ENCODE results near the gene PAK6. TPM values are rescaled to one million over a fixed set of nuclear protein-coding genes. Genes with fewer than 3 reads are reported as not detected.

The PAK6 gene
- total RNA-seq, 1 donor from 2014 or later, result 13.2 TPM

DNA sequence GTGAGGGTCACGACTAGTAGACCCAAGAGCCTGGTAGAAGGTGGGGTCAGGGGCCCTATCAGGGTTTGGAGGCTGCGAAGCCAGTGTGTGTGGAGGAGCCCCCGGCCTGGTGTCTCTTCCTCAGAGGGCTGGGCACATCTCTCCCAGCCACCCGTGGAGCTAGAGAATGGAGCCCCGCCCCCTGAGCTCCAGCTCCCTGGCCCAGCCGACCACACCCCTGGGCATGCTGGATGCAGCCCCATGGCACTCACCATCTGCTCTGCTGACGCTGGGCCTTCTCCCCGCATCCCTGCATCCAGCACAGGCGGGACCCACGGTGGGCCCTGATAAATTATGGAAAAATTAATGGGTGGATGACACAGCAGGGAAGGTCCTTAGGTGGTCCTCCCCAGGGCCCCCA lies 26.5 kb downstream of the PAK6 start:
- Mint-ChIP-seq H3K27ac (no peak overlapping the region), H3K4me3 (ENCODE audit: low read depth) (no peak overlapping the region), H3K27me3 (no peaks in the 10 kb centered on the region), H3K4me1 (ENCODE audit: low read depth) (no peaks in the 10 kb centered on the region), H3K36me3 (ENCODE audit: insufficient read depth) (peaks cover 5% of the 10 kb centered on the region), H3K9me3 (ENCODE audit: low read depth) (no peaks in the 10 kb centered on the region)
- DNase-seq (ENCODE audit: low spot score, unreplicated experiment), result no peak
- TF ChIP-seq, protein P1, sequence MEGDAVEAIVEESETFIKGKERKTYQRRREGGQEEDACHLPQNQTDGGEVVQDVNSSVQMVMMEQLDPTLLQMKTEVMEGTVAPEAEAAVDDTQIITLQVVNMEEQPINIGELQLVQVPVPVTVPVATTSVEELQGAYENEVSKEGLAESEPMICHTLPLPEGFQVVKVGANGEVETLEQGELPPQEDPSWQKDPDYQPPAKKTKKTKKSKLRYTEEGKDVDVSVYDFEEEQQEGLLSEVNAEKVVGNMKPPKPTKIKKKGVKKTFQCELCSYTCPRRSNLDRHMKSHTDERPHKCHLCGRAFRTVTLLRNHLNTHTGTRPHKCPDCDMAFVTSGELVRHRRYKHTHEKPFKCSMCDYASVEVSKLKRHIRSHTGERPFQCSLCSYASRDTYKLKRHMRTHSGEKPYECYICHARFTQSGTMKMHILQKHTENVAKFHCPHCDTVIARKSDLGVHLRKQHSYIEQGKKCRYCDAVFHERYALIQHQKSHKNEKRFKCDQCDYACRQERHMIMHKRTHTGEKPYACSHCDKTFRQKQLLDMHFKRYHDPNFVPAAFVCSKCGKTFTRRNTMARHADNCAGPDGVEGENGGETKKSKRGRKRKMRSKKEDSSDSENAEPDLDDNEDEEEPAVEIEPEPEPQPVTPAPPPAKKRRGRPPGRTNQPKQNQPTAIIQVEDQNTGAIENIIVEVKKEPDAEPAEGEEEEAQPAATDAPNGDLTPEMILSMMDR (IDR thresholded peaks at IDR 0.05; ENCODE audit: unreplicated experiment), result no peak

DNA sequence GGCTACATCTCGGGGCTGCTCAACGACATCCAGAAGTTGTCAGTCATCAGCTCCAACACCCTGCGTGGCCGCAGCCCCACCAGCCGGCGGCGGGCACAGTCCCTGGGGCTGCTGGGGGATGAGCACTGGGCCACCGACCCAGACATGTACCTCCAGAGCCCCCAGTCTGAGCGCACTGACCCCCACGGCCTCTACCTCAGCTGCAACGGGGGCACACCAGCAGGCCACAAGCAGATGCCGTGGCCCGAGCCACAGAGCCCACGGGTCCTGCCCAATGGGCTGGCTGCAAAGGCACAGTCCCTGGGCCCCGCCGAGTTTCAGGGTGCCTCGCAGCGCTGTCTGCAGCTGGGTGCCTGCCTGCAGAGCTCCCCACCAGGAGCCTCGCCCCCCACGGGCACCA lies 27.0 kb downstream of the PAK6 start:
- Mint-ChIP-seq H3K27ac (no peak overlapping the region), H3K9me3 (ENCODE audit: low read depth) (no peaks in the 10 kb centered on the region), H3K36me3 (ENCODE audit: insufficient read depth) (peaks cover 5% of the 10 kb centered on the region)

DNA sequence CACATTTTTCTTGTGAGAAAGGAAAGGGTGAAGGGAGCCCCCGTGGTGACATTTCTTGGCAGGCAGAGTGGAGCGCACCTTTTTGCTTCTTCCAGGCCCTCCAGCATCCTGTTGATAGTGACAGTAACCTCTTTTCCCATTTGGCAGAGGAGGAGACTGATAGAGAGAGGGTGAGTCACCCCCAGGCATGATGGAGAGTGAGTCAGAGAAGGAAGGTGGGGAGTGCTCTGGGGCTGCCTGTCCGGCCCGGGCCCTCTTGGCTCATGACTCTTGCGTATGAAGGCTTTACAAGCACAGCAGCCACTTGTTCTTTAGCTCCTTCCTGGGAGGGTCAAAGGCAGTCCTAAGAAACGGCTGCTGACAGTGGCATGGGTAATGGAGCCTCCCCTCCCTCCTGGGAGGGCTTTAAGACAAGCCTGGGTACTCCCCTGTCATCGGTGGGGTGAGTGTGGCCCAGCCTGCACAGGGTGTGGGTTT lies 28.0 kb downstream of the PAK6 start:
- H3K27ac Mint-ChIP-seq, result no peak overlapping the region

More for the DNA sequence above, 27.0 kb downstream of the PAK6 start:
- DNase-seq (ENCODE audit: low spot score, unreplicated experiment), result no peak
- H3K4me3 Mint-ChIP-seq (ENCODE audit: low read depth), result no peak overlapping the region
- no peaks in the 10 kb centered on the region for H3K4me1 Mint-ChIP-seq (ENCODE audit: low read depth)
- no peaks in the 10 kb centered on the region for H3K27me3 Mint-ChIP-seq
- TF ChIP-seq, protein P1 (IDR thresholded peaks at IDR 0.05; ENCODE audit: unreplicated experiment), result no peak

DNA sequence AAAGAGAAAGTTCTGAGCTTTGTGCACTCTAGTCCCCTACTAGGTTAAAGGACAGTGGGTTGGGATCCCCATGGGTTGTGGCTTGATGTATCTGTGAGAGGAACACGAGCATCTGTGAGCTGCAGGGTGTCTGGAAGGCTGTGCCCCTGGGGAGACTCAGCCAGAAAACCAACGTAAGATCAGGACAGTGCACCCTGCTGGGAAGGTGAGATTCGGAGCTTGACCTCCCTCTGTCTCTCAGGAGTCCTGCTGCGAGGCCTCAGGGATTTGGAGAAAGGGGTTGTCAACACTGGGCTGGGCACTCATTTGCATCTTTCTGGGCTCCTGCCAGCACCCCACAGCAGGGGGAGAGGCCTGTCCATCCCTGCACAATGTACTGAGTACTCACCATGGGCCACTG lies 28.8 kb downstream of the PAK6 start:
- Mint-ChIP-seq H3K36me3 (ENCODE audit: insufficient read depth) (peaks cover 3% of the 10 kb centered on the region), H3K27me3 (no peaks in the 10 kb centered on the region), H3K4me3 (ENCODE audit: low read depth) (no peak overlapping the region), H3K4me1 (ENCODE audit: low read depth) (no peaks in the 10 kb centered on the region), H3K27ac (no peak overlapping the region), H3K9me3 (ENCODE audit: low read depth) (no peaks in the 10 kb centered on the region)
- no peak for DNase-seq (ENCODE audit: low spot score, unreplicated experiment)
- TF ChIP-seq, protein P1 (IDR thresholded peaks at IDR 0.05; ENCODE audit: unreplicated experiment), result no peak

More for the DNA sequence above, 28.0 kb downstream of the PAK6 start:
- Mint-ChIP-seq H3K4me3 (ENCODE audit: low read depth) (no peak overlapping the region), H3K27me3 (no peaks in the 10 kb centered on the region), H3K36me3 (ENCODE audit: insufficient read depth) (peaks cover 3% of the 10 kb centered on the region), H3K4me1 (ENCODE audit: low read depth) (no peaks in the 10 kb centered on the region), H3K9me3 (ENCODE audit: low read depth) (no peaks in the 10 kb centered on the region)
- DNase-seq (ENCODE audit: low spot score, unreplicated experiment), result no peak
- TF ChIP-seq, protein P1 (IDR thresholded peaks at IDR 0.05; ENCODE audit: unreplicated experiment), result no peak

DNA sequence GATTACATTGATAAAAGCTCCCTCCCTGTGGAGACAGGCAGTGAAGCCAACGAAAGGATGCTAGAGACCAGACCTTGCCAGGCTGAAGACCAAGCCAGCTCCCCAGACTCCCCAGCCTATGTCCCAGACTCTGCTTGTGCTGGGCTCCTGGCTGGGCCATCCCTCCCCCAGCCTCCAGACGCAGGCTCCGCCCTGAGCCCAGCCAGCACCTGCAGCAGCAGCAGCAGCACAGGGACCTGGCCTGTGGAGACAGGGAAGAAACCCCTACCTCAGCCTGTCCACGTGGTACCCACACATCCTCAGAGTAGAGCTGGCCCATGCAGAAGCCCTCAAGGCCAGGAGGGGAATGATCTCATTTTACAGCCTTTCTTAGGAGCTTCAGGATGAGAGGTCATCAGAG lies 30.7 kb downstream of the PAK6 start:
- Mint-ChIP-seq H3K4me3 (ENCODE audit: low read depth) (no peak overlapping the region), H3K9me3 (ENCODE audit: low read depth) (no peaks in the 10 kb centered on the region), H3K36me3 (ENCODE audit: insufficient read depth) (peaks cover 3% of the 10 kb centered on the region), H3K4me1 (ENCODE audit: low read depth) (no peaks in the 10 kb centered on the region), H3K27me3 (no peaks in the 10 kb centered on the region), H3K27ac (no peak overlapping the region)
- TF ChIP-seq, protein P1 (IDR thresholded peaks at IDR 0.05; ENCODE audit: unreplicated experiment), result no peak
- DNase-seq (ENCODE audit: low spot score, unreplicated experiment), result no peak

All from progenitor cell of endocrine pancreas (in vitro differentiated cells).